Activated CD8-positive, alpha-beta memory T cell treated with anti-CD3 and anti-CD28 coated beads, Interleukin-2, amount 50 U/mL, for 24 hours (primary cell): ENCODE results near the gene DMD.
"Not testable (repeated sequence)": the region's sequence is repeated elsewhere in the genome, so short reads cannot be mapped to it uniquely, and the experiment has no call there.

Source experiments
- DNase-seq: peaks from one replicate; pipeline ENCODE4 v3.0.0-alpha.2; 2020; ENCODE audit errors: extremely low read depth

Gene DMD

GRCh38 chrX:33156152-33156726, 55.1 kb downstream of the DMD start:
- no peak for DNase-seq

- no peak for DNase-seq
Measured at GRCh38 chrX:33149580-33149979, 61.8 kb downstream of the DMD start.

DNA sequence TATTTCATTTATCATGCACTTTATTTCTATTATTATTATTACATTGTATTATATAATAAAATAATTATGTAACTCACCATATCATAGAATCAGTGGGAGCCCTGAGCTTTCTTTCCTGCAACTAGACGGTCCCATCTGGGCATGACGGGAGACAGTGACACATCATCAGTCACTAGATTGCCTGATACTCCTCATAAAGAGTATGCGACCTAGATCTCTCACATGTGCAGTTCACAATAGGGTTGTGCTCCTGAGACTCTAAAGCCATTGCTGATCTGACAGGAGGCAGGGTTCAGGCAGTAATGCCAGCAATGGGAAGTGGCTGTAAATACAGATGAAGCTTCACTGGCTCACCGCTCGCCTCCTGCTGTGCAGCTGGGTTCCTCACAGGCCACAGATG, 62.3 kb downstream of the DMD start:
- DNase-seq: no peak

- DNase-seq: no peak
Measured at GRCh38 chrX:33142331-33142730, 69.0 kb downstream of the DMD start.

- DNase-seq: no peak
Measured at GRCh38 chrX:33138677-33139249, 72.6 kb downstream of the DMD start.

GRCh38 chrX:33134164-33134563, 77.2 kb downstream of the DMD start:
- DNase-seq: no peak

GRCh38 chrX:33133320-33133719, 78.0 kb downstream of the DMD start:
- no peak for DNase-seq

- no peak for DNase-seq
Measured at GRCh38 chrX:33132569-33132968, 78.8 kb downstream of the DMD start.

GRCh38 chrX:33129607-33130006, 81.7 kb downstream of the DMD start:
- no peak for DNase-seq

- DNase-seq: no peak
Measured at GRCh38 chrX:33128048-33128805, 83.1 kb downstream of the DMD start.

GRCh38 chrX:33126469-33126868, 84.9 kb downstream of the DMD start:
- DNase-seq: no peak

DNA sequence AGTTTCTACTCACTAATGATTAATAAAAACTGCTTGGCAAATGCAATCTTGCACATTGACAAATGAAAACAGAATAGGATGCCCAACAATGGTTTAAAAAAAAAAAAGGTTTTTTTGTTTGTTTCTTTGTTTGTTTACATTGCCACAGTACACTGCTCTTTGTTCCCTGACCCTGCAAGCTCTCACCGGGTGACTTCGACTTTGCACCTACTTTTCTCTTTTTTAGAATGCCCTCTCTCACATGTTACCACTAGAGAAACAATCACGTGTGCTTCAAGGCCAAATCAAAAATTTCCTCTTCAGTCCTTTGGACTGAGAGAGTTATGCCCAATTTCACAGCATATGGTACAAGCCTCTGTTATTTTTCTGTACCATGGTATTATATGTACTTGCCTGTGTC, 101.5 kb downstream of the DMD start:
- no peak for DNase-seq

DNA sequence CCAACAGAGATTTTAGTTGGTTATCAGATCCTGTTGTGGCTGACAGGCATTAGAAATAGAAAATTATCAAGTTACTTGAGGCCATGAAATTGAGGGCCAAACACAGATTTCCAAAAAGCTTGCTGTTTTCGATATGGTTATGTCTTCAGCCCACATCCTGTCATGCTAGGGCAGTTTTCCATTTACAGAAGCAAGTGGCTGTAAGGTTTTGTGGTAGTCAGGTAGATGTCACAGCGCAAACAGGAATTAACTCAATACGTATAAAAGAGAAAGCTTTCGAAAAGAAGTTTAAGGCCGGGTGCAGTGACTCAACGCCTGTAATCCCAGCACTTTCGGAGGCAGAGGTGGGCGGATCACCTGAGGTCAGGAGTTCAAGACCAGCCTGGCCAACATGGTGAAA, 104.6 kb downstream of the DMD start:
- DNase-seq: no peak

GRCh38 chrX:33095079-33095478, 116.3 kb downstream of the DMD start:
- DNase-seq: no peak

DNA sequence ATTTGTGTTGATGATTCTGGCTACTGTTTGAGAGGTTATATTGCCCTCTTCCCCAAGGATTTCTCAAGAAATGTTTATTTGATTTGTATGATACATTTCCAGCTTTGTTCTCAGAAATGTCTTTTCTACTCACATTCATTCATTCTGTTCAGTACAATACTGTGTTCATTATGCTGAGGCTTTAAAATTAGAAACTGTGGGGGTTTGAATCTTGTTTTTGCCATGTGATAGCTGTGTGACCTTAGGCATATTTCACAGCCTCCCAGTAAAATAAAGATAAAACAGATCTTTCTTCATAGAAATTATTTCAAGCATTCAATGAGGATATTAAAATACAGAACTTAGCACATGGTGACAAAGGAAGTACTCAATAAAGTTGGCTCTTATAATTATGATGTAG, 123.9 kb downstream of the DMD start:
- no peak for DNase-seq

GRCh38 chrX:33086886-33087285, 124.5 kb downstream of the DMD start:
- DNase-seq: no peak

GRCh38 chrX:33082371-33082770, 129.0 kb downstream of the DMD start:
- DNase-seq: no peak

DNA sequence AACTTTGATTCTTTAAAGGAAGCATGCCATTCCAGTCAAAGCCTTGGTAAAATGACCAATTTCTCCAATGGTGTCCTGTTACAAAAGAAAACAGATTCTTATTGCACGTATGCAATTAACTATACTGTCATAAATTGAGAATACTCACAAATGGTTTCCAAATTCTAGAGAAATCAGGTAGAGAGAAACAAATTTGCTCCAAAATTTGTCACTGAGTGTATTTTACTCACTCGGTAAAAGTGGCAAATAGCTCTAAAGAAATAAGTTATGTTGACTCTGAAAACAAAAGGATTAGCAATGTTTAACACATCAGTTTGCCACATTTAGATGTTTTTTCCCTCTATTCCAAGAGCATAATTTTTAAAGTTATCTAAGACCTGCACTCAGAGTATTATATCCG, 133.1 kb downstream of the DMD start:
- no peak for DNase-seq

- not testable (repeated sequence) for DNase-seq
Measured at GRCh38 chrX:33073660-33074059, 137.7 kb downstream of the DMD start.

DNA sequence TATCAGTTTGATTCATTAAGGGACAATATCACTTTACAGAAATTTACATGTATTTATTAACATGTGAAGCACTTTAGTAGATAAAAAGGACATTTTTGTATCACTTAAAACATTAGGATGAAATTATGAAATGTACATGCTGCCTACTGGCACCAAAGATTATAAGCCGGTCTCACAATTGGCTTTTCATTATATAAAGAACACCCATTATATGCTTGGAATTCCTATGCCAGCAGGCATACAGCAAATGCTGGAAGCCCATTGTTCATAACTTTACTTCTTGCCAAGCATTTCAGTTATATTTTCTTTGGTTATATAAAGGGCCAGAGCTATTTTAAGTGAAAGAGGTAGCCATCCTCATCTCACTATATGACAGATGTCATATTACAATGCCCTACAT, 145.9 kb downstream of the DMD start:
- no peak for DNase-seq

DNA sequence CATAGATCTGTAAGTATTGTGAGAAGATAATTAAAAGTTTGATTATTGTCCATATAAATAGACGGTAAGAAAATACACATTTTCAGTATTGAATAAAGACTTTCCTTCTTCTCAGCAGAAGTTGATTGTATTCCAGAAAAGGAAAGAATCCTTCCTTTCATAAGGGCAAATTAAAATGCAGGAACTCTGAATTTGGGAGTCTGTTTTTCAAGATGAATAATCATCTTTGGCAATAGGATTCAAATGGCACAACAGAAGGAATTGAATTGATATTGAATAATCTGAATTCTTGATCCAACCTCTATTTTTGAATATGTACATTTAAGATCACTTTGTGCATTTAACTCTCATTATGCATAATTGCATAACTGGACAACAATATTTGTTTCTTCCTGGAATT, 149.3 kb downstream of the DMD start:
- no peak for DNase-seq

GRCh38 chrX:33053001-33053400, 158.3 kb downstream of the DMD start:
- no peak for DNase-seq

DNA sequence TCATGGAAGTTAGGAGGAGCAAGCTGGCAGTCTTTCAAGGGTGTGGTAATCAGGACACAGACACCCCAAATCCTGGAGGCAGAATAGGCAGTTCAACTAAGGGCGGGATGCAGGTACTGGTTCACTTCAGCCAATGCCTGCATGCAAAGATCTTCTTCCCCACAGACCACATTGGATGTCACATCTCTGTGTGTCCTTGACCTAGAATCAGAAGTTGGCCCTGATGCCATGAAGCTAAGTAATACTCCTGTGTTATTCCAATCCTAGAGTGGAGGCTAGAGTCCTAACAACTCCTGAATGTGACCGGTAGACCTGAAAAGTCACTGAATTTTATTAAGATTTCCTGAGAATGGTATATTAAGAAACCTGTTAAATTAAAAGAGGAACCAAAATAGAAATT, 165.5 kb downstream of the DMD start:
- DNase-seq: no peak

DNA sequence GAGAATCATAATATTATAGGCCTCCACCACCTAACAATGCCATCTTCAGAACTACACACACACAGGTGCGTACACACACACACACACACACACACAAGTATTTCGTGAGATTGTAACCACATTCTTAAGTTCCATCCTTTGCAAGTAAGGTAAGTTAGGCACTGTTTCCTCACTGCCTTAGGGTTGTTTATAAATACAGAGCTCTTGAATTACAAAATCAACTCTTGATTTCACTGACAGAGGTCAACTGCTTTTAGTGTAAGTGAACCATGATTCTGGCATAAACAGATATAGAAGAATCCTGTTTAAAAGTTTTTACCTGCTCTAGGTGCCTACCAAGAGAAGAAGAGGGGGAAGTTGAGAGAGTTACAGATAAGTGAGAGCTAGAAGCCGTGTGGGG, 166.1 kb downstream of the DMD start:
- DNase-seq: no peak
